Ovary (tissue), 3 donors: ENCODE data around the gene NKX1-2.
A peak's percentile ranks its signal among the peaks of the same experiment; 100 is the strongest.

Experiments
- POLR2A ChIP-seq: fragments of 450-650 bp; IDR thresholded peaks from one replicate; pipeline ENCODE4 v1.6.1; 2017; ENCODE audit warnings: antibody characterized with exemption, mild to moderate bottlenecking, moderate library complexity
- TF ChIP-seq, protein P1 (sequence below), 3 donors: fragments of 450-650 bp in 2 of 3; fragments of 200-600 bp in 1 of 3; IDR thresholded peaks; one replicate each; pipeline versions ENCODE4 v1.5.1 to v1.8.0; 2016 to 2022; ENCODE audit warnings: antibody characterized with exemption in 3 of 3, mild to moderate bottlenecking in 1 of 3
- donor health status: DM: no; HTN: no; CAD: no.

GRCh38 chr10:124418726-124419501 is 30.9 kb downstream of the NKX1-2 start, which contains the start of gene OAT:
- TF ChIP-seq POLR2A: peak; percentile 95
- TF ChIP-seq, protein P1, sequence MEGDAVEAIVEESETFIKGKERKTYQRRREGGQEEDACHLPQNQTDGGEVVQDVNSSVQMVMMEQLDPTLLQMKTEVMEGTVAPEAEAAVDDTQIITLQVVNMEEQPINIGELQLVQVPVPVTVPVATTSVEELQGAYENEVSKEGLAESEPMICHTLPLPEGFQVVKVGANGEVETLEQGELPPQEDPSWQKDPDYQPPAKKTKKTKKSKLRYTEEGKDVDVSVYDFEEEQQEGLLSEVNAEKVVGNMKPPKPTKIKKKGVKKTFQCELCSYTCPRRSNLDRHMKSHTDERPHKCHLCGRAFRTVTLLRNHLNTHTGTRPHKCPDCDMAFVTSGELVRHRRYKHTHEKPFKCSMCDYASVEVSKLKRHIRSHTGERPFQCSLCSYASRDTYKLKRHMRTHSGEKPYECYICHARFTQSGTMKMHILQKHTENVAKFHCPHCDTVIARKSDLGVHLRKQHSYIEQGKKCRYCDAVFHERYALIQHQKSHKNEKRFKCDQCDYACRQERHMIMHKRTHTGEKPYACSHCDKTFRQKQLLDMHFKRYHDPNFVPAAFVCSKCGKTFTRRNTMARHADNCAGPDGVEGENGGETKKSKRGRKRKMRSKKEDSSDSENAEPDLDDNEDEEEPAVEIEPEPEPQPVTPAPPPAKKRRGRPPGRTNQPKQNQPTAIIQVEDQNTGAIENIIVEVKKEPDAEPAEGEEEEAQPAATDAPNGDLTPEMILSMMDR (IDR thresholded peaks at IDR 0.05): peak in 1 of 3 donors; percentile 3
